Sciatic nerve (tissue), 2 donors: ENCODE measurements around the gene SLC30A1. TPM values are rescaled to one million over a fixed set of nuclear protein-coding genes. Genes with fewer than 3 reads are reported as not detected.
"Not testable (repeated sequence)": the region's sequence is repeated elsewhere in the genome, so short reads cannot be mapped to it uniquely, and the experiment has no call there.

ENCODE experiments used
- ATAC-seq: fragments of 200-7000 bp; cut with Tn5 transposase; one replicate; pipeline ENCODE4 v1.9.1; 2020; ENCODE audit warnings: mild to moderate bottlenecking, moderate library complexity
- DNase-seq: peaks from one replicate; pipeline ENCODE4 v3.0.0-alpha.2; 2020; ENCODE audit warnings: low spot score
- intact Hi-C: fragments of 100-400 bp; cut with DNase I; formaldehyde crosslinking; loops from one replicate; pipeline ENCODE4 v1.14.2; 2022
- total RNA-seq: library from RNA; stranded (reverse); fragmentation: NEBNext Ultra II Directional; extraction: Animal tissue kit (Norgen Biotek cat#: 25700); gene quantifications from one replicate; pipeline ENCODE4 v1.2.1, GENCODE V29; 2021
- donor health status: DM: no; HTN: no; CAD: no.
- donor health status: DM: no; HTN: no; CAD: no.

The SLC30A1 gene
- total RNA-seq, 1 donor from 2014 or later, result 24.6 TPM

GRCh38 chr1:211559222-211560010, 19.5 kb downstream of the SLC30A1 start:
- ATAC-seq (no peak), DNase-seq (no peak)
- intact Hi-C loops, result no loop called here

GRCh38 chr1:211557894-211558625, 20.9 kb downstream of the SLC30A1 start:
- no peak for ATAC-seq
- intact Hi-C loops, result no loop called here
- DNase-seq, result no peak

- no peak for DNase-seq
- no peak for ATAC-seq
- intact Hi-C loops, result no loop called here
These were observed 25.4 kb downstream of the SLC30A1 start for GRCh38 chr1:211553549-211553948.

GRCh38 chr1:211551638-211552460, 27.1 kb downstream of the SLC30A1 start:
- intact Hi-C loops, result no loop called here
- ATAC-seq (no peak), DNase-seq (no peak)

- DNase-seq (peak; percentile 13), ATAC-seq (no peak)
- intact Hi-C loops, result no loop called here
These were observed 29.8 kb downstream of the SLC30A1 start for GRCh38 chr1:211549092-211549711.

GRCh38 chr1:211548321-211549091, 30.5 kb downstream of the SLC30A1 start:
- intact Hi-C loops, result no loop called here
- DNase-seq (peak; percentile 43), ATAC-seq (no peak)

GRCh38 chr1:211547710-211548109, 31.3 kb downstream of the SLC30A1 start:
- intact Hi-C loops, result no loop called here
- ATAC-seq, result no peak
- DNase-seq, result no peak

GRCh38 chr1:211546543-211546942, 32.4 kb downstream of the SLC30A1 start:
- intact Hi-C loops, result no loop called here
- ATAC-seq, result no peak
- no peak for DNase-seq

GRCh38 chr1:211543025-211543424, 35.9 kb downstream of the SLC30A1 start:
- intact Hi-C loops, result no loop called here
- no peak for ATAC-seq
- DNase-seq, result no peak

GRCh38 chr1:211541720-211542477, 37.1 kb downstream of the SLC30A1 start:
- intact Hi-C loops, result no loop called here
- no peak for ATAC-seq
- DNase-seq, result no peak

GRCh38 chr1:211541278-211541677, 37.7 kb downstream of the SLC30A1 start:
- ATAC-seq, result no peak
- intact Hi-C loops, result no loop called here
- DNase-seq, result no peak

- intact Hi-C loops, DNase-seq, ATAC-seq: not testable (repeated sequence)
These were observed 38.1 kb downstream of the SLC30A1 start for GRCh38 chr1:211540824-211541223.

- ATAC-seq, result no peak
- intact Hi-C loops, result no loop called here
These were observed 40.7 kb downstream of the SLC30A1 start for GRCh38 chr1:211538287-211538686.

GRCh38 chr1:211537253-211537652, 41.7 kb downstream of the SLC30A1 start:
- DNase-seq, result no peak
- intact Hi-C loops, result no loop called here
- no peak for ATAC-seq

More at GRCh38 chr1:211538287-211538686, 40.7 kb downstream of the SLC30A1 start:
- no peak for DNase-seq

GRCh38 chr1:211536606-211537005, 42.4 kb downstream of the SLC30A1 start:
- no peak for DNase-seq
- intact Hi-C loops, result no loop called here
- ATAC-seq, result no peak

- ATAC-seq, result no peak
- intact Hi-C loops, result no loop called here
- DNase-seq, result no peak
These were observed 43.6 kb downstream of the SLC30A1 start for GRCh38 chr1:211535346-211535745.

- intact Hi-C loops, result no loop called here
- DNase-seq, result no peak
- no peak for ATAC-seq
These were observed 44.2 kb downstream of the SLC30A1 start for GRCh38 chr1:211534545-211535291.
